ENCODE data around the gene CD80. TPM values are rescaled to one million over a fixed set of nuclear protein-coding genes. Genes with fewer than 3 reads are reported as not detected.
A peak's percentile ranks its signal among the peaks of the same experiment; 100 is the strongest.

Gene CD80
- total RNA-seq, 2 experiments from 2014 or later = 0.17 to 0.41 TPM

GRCh38 chr3:119500901-119501300, 58.5 kb downstream of the CD80 start:
- peak overlapping the region; percentile 6 for H3K27ac Mint-ChIP-seq
- no peaks in the 10 kb centered on the region for H3K27me3 Mint-ChIP-seq
- H3K27me3 ChIP-seq (ENCODE audit: control insufficient read depth in 1 of 2, insufficient read depth in 2 of 2, low read length in 2 of 2) = no peaks in the 10 kb centered on the region
- no peak overlapping the region for H3K27ac ChIP-seq (ENCODE audit: low read depth in 1 of 2, low read length in 2 of 2)
- no peaks in the 10 kb centered on the region for H3K9me3 Mint-ChIP-seq
- TF ChIP-seq CTCF (IDR thresholded peaks at IDR 0.05) = no peak
- peaks cover 55% of the 10 kb centered on the region for H3K4me1 Mint-ChIP-seq (ENCODE audit: low read depth)
- POLR2A ChIA-PET = interaction anchor here (1.4 to 1.5 kb wide), 2 partner anchors 32 to 38 kb away, joined by 4 to 8 read pairs; partner anchors contain the start of genes POGLUT1 and TMEM39A
- peaks cover 23% of the 10 kb centered on the region for H3K36me3 ChIP-seq (ENCODE audit: insufficient read depth, low read length)
- no peak for ATAC-seq (ENCODE audit: poor library complexity)
- DNase-seq = no peak
- peaks cover 53% of the 10 kb centered on the region for H3K36me3 Mint-ChIP-seq (ENCODE audit: low read depth)
- H3K9me3 ChIP-seq (ENCODE audit: control insufficient read depth in 1 of 2, insufficient read depth in 1 of 2, low read length in 2 of 2) = no peaks in the 10 kb centered on the region
- intact Hi-C loops (cut with DNase I, micrococcal nuclease) = no loop called here
- H3K4me1 ChIP-seq (ENCODE audit: insufficient read depth, low read length) = peaks cover 20% of the 10 kb centered on the region
- CTCF ChIA-PET = interaction anchor here (1.3 kb wide), 1 partner anchor 37 kb away, joined by 5 read pairs; the partner anchor contains the start of gene TMEM39A
- no peak overlapping the region for H3K4me3 ChIP-seq (ENCODE audit: low read length)
- peak overlapping the region; percentile 63 for H3K4me3 Mint-ChIP-seq

- Histone ChIP-seq H3K9me3 (ENCODE audit: control insufficient read depth in 1 of 2, insufficient read depth in 1 of 2, low read length in 2 of 2) (no peaks in the 10 kb centered on the region), H3K36me3 (ENCODE audit: insufficient read depth, low read length) (peaks cover 19% of the 10 kb centered on the region), H3K27ac (ENCODE audit: low read depth in 1 of 2, low read length in 2 of 2) (no peak overlapping the region), H3K4me1 (ENCODE audit: insufficient read depth, low read length) (peaks cover 20% of the 10 kb centered on the region), H3K27me3 (ENCODE audit: control insufficient read depth in 1 of 2, insufficient read depth in 2 of 2, low read length in 2 of 2) (no peaks in the 10 kb centered on the region), H3K4me3 (ENCODE audit: low read length) (no peak overlapping the region)
- no peaks in the 10 kb centered on the region for H3K9me3 Mint-ChIP-seq
- intact Hi-C loops (cut with DNase I, micrococcal nuclease) = no loop called here
- DNase-seq (no peak), ATAC-seq (ENCODE audit: poor library complexity) (no peak)
- TF ChIP-seq CTCF (IDR thresholded peaks at IDR 0.05) = no peak
- peak overlapping the region; percentile 99 for H3K4me3 Mint-ChIP-seq
- CTCF ChIA-PET = interaction anchor here (1.3 kb wide), 1 partner anchor 37 kb away, joined by 5 read pairs; the partner anchor contains the start of gene TMEM39A
- peak overlapping the region; percentile 6 for H3K27ac Mint-ChIP-seq
- no peaks in the 10 kb centered on the region for H3K27me3 Mint-ChIP-seq
- H3K36me3 Mint-ChIP-seq (ENCODE audit: low read depth) = peaks cover 47% of the 10 kb centered on the region
- H3K4me1 Mint-ChIP-seq (ENCODE audit: low read depth) = peaks cover 52% of the 10 kb centered on the region
- POLR2A ChIA-PET = interaction anchor here (1.4 to 3.3 kb wide), 3 partner anchors 31 to 849 kb away, joined by 4 to 11 read pairs (median 8); partner anchors contain the start of genes LRRC58, POGLUT1 and TMEM39A
Observed at GRCh38 chr3:119500265-119500664, 59.1 kb downstream of the CD80 start.

- peak within 1 kb of the TSS; percentile 99 for H3K4me3 Mint-ChIP-seq
- peaks cover 8% of the 10 kb centered on the region for H3K36me3 ChIP-seq (ENCODE audit: insufficient read depth, low read length)
- peaks cover 30% of the 10 kb centered on the region for H3K36me3 Mint-ChIP-seq (ENCODE audit: low read depth)
- ChIA-PET CTCF (interaction anchor here (0.9 to 1.5 kb wide), 4 partner anchors 29 to 51 kb away, joined by 3 to 7 read pairs (median 4); partner anchors contain the start of genes POGLUT1 and TMEM39A), POLR2A (interaction anchor here (0.6 to 3.3 kb wide), 25 partner anchors 9 to 1097 kb away, joined by 3 to 85 read pairs (median 4); partner anchors contain the start of genes ARHGAP31, B4GALT4, COX17 and GSK3B)
- peaks cover 42% of the 10 kb centered on the region for H3K4me1 Mint-ChIP-seq (ENCODE audit: low read depth)
- H3K27ac ChIP-seq (ENCODE audit: low read depth in 1 of 2, low read length in 2 of 2) = peak within 1 kb of the TSS; percentile 90 to 93
- H3K9me3 Mint-ChIP-seq = no peaks in the 10 kb centered on the region
- no peaks in the 10 kb centered on the region for H3K9me3 ChIP-seq (ENCODE audit: control insufficient read depth in 1 of 2, insufficient read depth in 1 of 2, low read length in 2 of 2)
- TF ChIP-seq CTCF (IDR thresholded peaks at IDR 0.05) = no peak
- ATAC-seq (ENCODE audit: poor library complexity) (peak; percentile 97), DNase-seq (peak; percentile 94 to 99 (median 96))
- H3K4me3 ChIP-seq (ENCODE audit: low read length) = peak within 1 kb of the TSS; percentile 95
- H3K27me3 ChIP-seq (ENCODE audit: control insufficient read depth in 1 of 2, insufficient read depth in 2 of 2, low read length in 2 of 2) = no peaks in the 10 kb centered on the region
- H3K27me3 Mint-ChIP-seq = no peaks in the 10 kb centered on the region
- H3K4me1 ChIP-seq (ENCODE audit: insufficient read depth, low read length) = peaks cover 20% of the 10 kb centered on the region
- intact Hi-C loops (cut with DNase I, micrococcal nuclease) = loop anchor here (1.0 to 10.0 kb wide), 8 partner anchors 29 to 1096 kb away; partner anchors contain the start of genes COX17 (in 2 of the 2), GSK3B (in 1 of the 2), LRRC58 (in 1 of the 2) and NDUFB4 (in 1 of the 2)
- H3K27ac Mint-ChIP-seq = peak within 1 kb of the TSS; percentile 99
Observed at GRCh38 chr3:119498186-119499011, 61.0 kb downstream of the CD80 start, which contains the start of gene TIMMDC1. Gene TIMMDC1, plus strand, starts transcription at chr3:119498547. Its CDS starts 187 bp downstream, at chr3:119498734.

All from CD4-positive, alpha-beta T cell (primary cell).